KOPT-K1 (cell line): ENCODE data around the gene SGIP1.
"Not testable (repeated sequence)": the region's sequence is repeated elsewhere in the genome, so short reads cannot be mapped to it uniquely, and the experiment has no call there.

Experiments used
- H3K27ac ChIP-seq: fragments of 200-600 bp; sonication (generic); 2 replicates; pipeline ENCODE4 v1.5.1; 2016; ENCODE audit warnings: antibody characterized with exemption, mild to moderate bottlenecking, low read depth, low read length; ENCODE audit not compliant: poor library complexity, severe bottlenecking
- H3K36me3 ChIP-seq: fragments of 200-600 bp; sonication (generic); 2 replicates; pipeline ENCODE4 v1.5.1; 2017; ENCODE audit warnings: antibody characterized with exemption, mild to moderate bottlenecking, low read length, moderate library complexity; ENCODE audit not compliant: insufficient read depth
- H3K9me3 ChIP-seq: fragments of 200-600 bp; sonication (generic); 2 replicates; pipeline ENCODE4 v1.5.1; 2017; ENCODE audit warnings: antibody characterized with exemption, low read length, mild to moderate bottlenecking; ENCODE audit not compliant: insufficient read depth, poor library complexity, severe bottlenecking

SGIP1 gene

DNA sequence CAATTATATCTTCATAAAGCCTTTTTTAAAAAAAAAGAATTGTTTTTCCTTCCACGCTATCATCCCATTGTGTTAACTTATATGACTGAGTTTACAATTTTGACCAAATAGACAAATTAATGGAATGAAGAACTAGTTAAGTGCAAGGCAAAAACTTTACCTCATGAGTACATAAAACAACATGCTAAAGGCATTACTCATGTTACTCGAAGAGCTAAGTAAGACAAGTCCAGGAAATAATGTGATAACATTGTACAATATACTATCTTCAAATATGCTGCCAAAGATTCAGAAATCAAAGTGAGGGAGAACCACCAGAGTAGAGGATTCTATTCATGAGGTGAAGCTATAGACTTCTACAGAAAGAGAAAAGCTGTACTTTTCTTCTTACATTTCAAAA lies 194.1 kb downstream of the SGIP1 start:
- H3K36me3 ChIP-seq, result no peaks in the 10 kb centered on the region
- no peaks in the 10 kb centered on the region for H3K9me3 ChIP-seq
- no peak overlapping the region for H3K27ac ChIP-seq

DNA sequence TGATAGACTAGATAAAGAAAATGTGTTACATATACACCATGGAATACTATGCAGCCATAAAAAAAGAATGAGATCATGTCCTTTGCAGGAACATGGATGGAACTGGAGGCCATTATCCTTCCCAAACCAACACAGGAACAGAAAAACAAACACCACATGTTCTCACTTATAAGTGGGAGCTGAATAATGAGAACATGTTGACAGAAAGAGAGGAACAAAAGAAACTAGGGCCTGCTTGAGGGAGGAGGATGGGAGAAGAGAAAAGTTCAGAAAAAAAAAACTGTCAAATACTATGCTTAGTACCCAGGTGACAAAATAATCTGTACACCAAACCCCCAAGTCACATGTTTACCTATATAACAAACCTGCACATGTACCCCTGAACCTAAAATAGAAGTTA lies 194.8 kb downstream of the SGIP1 start:
- H3K9me3 ChIP-seq, H3K27ac ChIP-seq, H3K36me3 ChIP-seq: not testable (repeated sequence)

DNA sequence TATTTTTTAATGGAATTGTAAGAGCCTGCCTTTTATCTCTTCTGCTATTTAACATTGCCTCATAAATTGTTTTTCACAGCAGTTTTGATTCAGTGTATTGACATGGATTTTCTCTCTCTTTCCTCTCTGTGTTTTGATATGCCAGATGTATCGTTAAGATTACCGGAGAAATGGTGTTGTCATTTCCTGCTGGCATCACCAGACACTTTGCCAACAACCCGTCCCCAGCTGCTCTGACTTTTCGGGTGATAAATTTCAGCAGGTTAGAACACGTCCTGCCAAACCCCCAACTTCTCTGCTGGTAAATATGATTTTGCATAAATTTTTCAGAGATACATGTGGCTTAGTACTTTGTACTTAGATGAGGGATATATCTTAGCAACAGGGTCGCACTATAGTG lies 195.2 kb downstream of the SGIP1 start:
- Histone ChIP-seq H3K27ac (no peak overlapping the region), H3K9me3 (no peaks in the 10 kb centered on the region), H3K36me3 (no peaks in the 10 kb centered on the region)

DNA sequence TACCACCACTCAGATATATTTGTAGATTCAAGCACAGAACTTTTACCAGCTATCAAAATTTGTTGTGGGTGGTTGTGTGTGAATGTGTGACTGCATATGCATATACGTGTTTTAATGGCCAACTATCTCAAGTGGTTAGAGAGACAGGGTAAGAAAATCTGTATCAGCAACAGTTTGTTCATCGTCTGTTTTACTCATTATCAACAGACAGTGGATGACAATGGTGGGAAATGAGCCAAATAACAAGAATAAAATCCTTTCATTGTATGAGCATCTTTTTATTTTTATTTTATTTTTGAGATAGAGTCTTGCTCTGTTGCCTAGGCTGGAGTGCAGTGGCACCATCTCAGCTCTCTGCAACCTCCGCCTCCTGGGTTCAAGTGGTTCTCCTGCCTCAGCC lies 195.6 kb downstream of the SGIP1 start:
- no peaks in the 10 kb centered on the region for H3K9me3 ChIP-seq
- no peaks in the 10 kb centered on the region for H3K36me3 ChIP-seq
- no peak overlapping the region for H3K27ac ChIP-seq

DNA sequence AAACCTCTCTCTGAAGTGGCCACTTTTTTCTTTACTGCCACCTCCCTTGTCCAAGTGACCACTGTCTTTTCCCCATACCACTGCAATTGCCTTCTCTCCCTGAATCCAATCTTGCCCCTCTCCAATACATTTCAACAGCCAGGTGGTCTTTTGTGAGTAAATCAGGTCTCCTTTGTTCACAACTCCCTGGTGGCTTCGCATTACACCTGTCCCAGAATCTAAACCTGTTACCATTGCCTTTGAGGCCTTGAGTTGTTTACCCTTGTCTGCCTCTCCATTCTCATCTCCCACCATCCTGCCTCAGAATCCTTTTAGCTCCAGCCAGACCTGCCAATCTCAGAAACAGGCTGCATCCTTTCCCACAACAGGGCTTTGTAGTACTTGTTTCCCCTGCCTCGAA lies 196.5 kb downstream of the SGIP1 start:
- Histone ChIP-seq H3K27ac (no peak overlapping the region), H3K36me3 (no peaks in the 10 kb centered on the region), H3K9me3 (no peaks in the 10 kb centered on the region)

DNA sequence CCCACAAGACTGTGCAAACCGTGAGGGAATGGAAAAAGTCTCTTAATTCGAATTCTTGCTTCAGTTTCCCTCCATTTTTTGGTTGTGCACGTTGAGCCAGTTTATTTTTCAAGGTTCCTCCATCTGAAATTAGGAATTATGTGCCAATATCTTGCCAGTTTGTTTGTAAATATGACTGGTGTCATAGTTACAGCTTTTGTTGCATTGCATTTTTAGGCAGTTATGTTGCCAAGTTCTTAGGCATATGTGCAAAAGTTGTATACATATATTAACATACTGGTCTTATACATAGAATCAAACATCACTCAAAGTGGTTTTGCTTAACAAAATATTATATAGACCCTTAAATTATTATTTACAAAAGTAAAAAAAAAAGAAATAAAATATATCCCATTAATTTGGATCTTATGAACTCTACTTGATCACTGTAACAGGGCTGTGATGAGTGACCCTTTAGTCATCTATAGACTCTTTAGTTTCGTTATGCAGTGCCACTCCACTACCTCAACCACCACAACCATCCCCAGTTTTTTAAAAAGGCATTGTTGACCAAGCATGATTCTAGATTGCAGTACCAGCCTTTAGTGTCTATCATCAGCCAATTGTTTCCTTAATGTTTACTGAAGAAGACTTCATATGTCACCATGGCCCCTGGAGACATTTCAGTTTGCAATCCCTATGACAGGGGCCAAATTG lies 197.4 kb downstream of the SGIP1 start:
- Histone ChIP-seq H3K36me3 (no peaks in the 10 kb centered on the region), H3K9me3 (no peaks in the 10 kb centered on the region), H3K27ac (no peak overlapping the region)

DNA sequence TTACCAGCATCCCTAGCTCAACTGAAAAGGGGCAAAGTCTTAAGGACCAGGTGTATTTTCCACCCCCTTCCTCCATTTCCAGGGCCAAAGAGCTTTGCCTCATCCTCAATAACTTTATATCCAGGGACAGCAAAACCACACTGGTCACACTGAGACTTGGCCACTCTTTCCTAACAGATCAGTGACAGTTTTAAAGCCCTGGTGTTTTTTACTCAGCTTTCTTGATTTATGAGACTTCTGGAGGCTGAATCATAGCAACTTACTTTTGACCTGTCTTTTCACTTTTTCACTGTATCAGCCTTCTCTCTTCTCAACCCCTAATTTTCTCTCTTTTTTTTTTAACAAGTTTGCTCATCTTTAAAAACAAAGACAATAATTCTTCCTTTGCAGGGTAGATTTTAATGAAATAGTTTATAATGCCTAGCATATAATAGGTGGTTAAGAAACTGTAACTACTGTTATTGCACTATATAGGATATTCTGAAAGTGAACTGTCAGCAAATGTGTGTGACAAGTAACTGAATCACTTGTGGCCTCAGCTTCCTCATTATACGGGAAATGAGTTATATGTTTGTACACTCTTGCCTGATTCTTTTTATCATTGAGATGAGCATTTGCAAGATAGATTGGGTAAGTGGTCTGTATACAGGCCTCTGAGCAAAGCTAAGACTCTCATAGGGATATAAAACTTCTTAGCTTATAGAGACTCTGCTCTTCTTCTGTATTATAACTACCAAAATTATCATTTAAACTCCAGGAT lies 198.6 kb downstream of the SGIP1 start:
- H3K36me3 ChIP-seq, result no peaks in the 10 kb centered on the region
- H3K27ac ChIP-seq, result no peak overlapping the region
- no peaks in the 10 kb centered on the region for H3K9me3 ChIP-seq

DNA sequence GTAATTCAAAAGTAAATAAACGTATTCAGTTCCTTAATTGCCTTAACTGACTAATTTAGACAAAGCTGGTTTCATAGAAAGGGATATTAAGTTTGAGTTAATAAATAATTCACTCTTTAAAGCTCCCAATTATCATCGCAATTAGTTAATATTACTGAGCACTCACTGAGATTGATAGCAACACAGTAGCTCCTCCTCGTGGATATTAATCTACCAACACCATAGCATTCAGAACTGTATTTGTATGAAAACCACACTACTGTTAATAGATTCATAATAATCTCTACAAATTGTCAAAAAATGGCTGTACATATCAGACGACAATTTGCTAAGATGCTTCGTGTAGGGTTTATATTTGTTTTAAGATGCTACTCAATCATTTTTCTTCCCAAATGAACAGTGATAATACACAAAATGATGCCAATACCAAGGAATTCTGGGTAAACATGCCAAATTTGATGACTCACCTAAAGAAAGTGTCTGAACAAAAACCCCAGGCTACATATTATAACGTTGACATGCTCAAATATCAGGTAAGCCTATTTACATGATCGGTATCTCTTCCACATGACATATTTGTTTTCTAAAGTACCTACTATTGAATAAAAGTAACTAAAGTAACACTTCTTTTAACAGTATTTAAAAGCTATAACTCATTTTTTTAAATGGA lies 199.5 kb downstream of the SGIP1 start:
- Histone ChIP-seq H3K27ac (no peak overlapping the region), H3K9me3 (no peaks in the 10 kb centered on the region), H3K36me3 (no peaks in the 10 kb centered on the region)

DNA sequence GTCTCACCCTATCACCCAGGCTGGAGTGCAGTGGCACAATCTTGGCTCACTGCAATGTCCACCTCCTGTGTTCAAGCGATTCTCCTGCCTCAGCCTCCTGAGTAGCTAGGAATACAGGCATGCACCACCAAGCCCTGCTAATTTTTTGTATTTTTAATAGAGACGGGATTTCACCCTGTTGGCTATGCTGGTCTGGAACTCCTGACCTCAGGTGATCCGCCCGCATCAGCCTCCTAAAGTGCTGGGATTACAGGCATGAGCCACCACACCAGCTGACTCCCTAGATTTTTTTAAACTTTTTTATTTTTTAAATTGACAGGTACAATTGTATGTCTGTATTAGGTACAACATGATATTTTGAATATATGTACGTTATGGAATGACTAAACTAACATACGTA lies 200.6 kb downstream of the SGIP1 start:
- H3K27ac ChIP-seq, H3K36me3 ChIP-seq, H3K9me3 ChIP-seq: not testable (repeated sequence)

DNA sequence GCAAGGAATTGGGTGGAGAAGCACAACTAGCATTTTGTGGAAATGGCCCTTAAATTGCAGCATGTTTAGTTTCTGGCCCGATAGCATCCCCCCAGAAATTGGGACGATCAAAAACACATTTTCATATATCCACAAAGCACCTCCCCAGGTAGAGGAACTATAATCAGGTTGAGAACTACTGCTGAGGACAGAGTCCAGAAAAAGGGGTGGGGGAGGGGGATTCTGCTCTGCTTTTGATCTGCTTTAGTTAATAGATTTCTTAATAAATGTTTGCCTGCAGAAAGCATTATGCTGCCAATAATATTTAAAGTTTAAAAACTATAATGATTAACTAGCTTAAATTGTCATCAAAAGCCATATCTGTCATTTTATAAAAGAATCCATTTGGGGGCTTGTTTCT lies 203.9 kb downstream of the SGIP1 start:
- H3K9me3 ChIP-seq, result no peaks in the 10 kb centered on the region
- no peaks in the 10 kb centered on the region for H3K36me3 ChIP-seq
- no peak overlapping the region for H3K27ac ChIP-seq

DNA sequence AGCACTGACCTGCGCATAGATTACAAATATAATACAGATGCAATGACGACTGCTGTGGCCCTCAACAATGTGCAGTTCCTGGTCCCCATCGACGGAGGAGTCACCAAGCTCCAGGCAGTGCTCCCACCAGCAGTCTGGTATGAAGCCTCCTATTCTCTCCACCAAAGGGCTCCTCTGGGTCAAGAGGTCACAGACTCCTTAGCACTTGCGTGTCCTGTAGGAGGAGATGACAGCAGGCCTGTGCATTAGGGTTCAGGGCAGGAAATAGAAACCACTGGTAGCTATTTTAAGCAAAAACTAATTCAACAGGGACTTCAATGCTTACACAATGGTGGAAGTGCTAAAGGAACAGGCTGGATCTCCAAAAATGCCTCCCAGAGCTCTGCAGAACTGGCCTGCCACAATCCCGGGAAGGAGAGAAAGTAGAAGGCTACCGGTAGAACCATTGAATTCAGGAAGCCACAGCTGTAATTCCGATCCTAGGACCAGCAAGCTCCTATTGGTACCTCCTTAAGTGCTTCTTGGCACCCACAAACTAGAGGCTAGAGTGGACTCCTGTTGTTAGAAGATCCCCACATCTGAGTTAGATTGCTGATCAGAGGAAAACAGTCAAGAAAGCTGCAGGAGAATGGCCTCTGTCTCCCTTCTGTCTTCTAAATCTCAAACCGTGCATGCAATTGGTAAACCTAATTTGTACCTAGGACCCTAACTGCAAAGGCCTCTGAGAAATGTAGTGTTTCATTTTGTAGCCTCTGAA lies 205.6 kb downstream of the SGIP1 start:
- Histone ChIP-seq H3K36me3 (no peaks in the 10 kb centered on the region), H3K9me3 (no peaks in the 10 kb centered on the region), H3K27ac (no peak overlapping the region)

DNA sequence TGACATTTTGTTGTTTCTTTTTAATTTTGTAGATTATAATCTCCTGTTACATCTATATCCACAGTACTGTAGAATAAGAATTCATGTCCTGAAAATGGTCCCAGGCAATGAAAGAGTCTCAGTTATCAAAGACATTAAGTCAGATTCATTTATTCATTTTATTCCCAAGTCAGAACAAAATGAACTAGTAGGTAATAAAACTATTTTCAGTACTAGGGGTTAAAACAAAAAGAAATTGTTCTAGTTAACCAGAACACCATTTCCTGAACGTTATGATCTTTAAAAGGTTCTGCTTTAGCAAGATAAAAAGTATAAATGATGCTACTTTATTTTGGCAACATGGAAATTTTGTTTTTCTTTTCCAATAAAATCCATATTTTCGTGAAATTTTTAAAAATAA lies 211.5 kb downstream of the SGIP1 start:
- no peaks in the 10 kb centered on the region for H3K9me3 ChIP-seq
- H3K27ac ChIP-seq, result no peak overlapping the region
- no peaks in the 10 kb centered on the region for H3K36me3 ChIP-seq

DNA sequence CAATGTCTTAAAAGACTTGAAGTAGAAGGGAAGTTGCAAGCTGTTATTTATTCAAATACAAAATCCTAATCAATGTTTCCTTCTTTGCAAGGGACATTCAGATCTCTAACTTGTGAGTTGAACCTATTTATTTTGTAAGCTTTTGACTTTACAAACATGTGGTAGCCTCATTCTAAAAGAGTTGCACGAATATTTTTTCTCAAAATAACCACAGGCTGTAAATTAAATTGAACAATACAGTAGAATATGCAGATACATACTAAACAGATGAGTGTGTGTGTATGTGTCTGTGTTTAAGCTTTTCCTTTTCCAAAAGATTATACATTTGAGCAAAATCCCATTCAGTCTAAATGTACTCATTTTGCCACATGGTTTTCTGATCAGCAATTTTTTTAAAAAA lies 213.5 kb downstream of the SGIP1 start:
- no peaks in the 10 kb centered on the region for H3K36me3 ChIP-seq
- no peak overlapping the region for H3K27ac ChIP-seq
- H3K9me3 ChIP-seq, result no peaks in the 10 kb centered on the region

DNA sequence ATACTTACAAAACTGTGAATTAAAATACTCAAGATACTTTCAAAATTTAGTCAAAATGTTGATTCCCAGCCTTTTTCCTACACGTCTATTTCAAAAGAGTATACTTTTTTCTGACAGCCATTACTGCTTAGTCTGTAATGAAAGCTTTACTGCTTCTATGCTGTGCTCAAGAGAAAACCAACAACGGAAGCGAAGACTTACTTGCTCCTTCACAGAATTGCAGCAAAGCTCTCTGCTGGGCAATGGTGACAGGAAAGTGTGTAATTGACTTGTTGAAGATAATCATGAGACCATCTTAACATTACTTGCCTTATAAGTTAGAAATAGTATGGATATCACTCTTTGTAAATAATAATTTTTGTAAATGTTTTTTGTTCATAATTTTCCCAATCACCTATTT lies 216.6 kb downstream of the SGIP1 start:
- Histone ChIP-seq H3K9me3 (no peaks in the 10 kb centered on the region), H3K36me3 (no peaks in the 10 kb centered on the region), H3K27ac (no peak overlapping the region)

DNA sequence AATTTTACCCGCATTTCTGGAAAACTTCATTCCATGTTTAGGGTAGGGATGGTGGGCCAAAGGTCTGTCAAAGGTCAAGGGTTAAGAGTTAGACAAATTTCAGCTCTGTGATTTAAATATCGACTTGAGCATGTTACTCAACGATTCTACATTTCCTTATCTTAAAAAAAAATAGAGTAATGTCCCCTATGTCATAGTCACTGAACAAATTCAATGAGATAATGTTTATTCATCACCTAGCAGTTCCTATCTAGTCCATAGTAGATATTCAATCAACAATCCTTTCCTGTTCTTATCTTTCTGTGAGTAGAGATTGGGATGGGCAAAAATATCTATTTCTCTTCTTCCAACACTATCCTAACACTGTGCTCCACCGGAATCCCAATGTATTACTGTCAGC lies 217.2 kb downstream of the SGIP1 start:
- no peak overlapping the region for H3K27ac ChIP-seq
- H3K36me3 ChIP-seq, result no peaks in the 10 kb centered on the region
- H3K9me3 ChIP-seq, result no peaks in the 10 kb centered on the region
